NCI-H524 (cell line): ENCODE data around the gene SPG11.
"Not testable (repeated sequence)": the region's sequence is repeated elsewhere in the genome, so short reads cannot be mapped to it uniquely, and the experiment has no call there.

Experiments
- DNase-seq, 2 experiments: peaks; one replicate each; lab custom pipeline; 2025; lab: John Stamatoyannopoulos, UW

SPG11 gene

GRCh38 chr15:44663410-44664308 is at the start of gene SPG11:
TSS of gene SPG11 (minus strand) at chr15:44663662. CDS start at chr15:44663647, 15 bp downstream.
- DNase-seq: peak; percentile 96 to 99

- DNase-seq: peak in 1 of 2 experiments; percentile 39
Measured at GRCh38 chr15:44712346-44713005, 49.0 kb upstream of the SPG11 start.

- DNase-seq: peak; percentile 30 to 50
Measured at GRCh38 chr15:44711743-44712345, 48.4 kb upstream of the SPG11 start.

GRCh38 chr15:44711096-44711742 is 47.8 kb upstream of the SPG11 start, which contains the start of the genes B2M and PATL2:
TSS of gene B2M (plus strand) at chr15:44711517. CDS start at chr15:44711547, 30 bp downstream.
TSS of gene PATL2 (minus strand) at chr15:44711323. CDS start at chr15:44676490, 34,833 bp downstream.
- peak; percentile 95 to 96 for DNase-seq

DNA sequence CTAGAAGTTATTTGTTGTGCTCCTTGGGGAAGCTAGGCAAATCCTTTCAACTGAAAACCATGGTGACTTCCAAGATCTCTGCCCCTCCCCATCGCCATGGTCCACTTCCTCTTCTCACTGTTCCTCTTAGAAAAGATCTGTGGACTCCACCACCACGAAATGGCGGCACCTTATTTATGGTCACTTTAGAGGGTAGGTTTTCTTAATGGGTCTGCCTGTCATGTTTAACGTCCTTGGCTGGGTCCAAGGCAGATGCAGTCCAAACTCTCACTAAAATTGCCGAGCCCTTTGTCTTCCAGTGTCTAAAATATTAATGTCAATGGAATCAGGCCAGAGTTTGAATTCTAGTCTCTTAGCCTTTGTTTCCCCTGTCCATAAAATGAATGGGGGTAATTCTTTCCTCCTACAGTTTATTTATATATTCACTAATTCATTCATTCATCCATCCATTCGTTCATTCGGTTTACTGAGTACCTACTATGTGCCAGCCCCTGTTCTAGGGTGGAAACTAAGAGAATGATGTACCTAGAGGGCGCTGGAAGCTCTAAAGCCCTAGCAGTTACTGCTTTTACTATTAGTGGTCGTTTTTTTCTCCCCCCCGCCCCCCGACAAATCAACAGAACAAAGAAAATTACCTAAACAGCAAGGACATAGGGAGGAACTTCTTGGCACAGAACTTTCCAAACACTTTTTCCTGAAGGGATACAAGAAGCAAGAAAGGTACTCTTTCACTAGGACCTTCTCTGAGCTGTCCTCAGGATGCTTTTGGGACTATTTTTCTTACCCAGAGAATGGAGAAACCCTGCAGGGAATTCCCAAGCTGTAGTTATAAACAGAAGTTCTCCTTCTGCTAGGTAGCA is 47.0 kb upstream of the SPG11 start:
- DNase-seq: peak in 1 of 2 experiments; percentile 34

DNA sequence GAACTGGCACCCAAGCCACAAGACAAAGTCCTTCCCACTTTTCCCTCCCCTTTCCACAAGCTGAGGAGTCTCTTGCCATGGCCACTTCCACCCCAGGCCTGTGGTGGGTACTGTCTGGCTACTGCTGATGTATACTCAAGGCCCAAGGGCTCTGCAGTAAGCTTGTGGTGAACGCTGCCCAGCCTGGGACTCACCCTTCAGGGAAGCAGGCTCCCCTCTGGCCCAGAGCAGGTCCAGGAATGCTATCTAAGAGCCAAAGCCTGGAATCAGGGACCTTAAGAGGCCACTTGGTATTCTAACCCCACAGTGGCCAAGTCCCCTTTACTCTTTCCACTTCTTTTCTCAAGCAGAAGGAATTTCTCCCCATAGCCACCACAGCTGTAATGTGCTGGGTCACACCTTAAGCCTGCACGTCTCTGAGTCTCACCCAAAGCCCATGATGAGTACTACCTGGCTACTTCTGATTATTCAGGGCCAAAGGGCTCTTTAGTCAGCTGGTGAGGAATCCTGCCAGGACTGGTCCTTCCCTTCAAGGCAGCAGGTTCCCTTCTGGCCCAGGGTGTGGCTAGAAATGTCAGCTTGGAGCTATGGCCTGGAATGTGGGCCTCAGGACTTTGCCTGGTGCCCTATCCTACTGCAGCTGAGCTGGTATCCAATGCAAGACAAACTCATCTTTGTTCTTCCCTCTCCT is 43.6 kb upstream of the SPG11 start:
- no peak for DNase-seq

DNA sequence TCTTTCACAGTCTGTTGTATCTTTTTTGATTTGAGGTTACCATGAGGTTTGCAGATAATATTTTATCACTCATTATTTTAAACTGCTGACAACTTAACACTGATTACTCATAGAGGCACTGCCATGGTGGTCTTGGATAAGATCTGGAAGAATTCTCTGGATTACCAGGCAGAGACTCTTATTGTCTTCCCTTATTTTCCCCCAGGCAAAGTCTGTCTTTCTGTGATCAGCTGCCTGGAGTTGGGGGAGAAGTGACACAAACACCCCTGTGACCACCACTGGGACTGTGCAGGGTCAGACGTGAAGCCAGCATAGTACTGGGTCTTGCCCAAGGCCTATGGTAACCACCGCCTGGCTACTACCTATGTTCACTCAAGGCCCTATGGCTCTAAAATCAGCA is 42.9 kb upstream of the SPG11 start:
- DNase-seq: no peak

DNA sequence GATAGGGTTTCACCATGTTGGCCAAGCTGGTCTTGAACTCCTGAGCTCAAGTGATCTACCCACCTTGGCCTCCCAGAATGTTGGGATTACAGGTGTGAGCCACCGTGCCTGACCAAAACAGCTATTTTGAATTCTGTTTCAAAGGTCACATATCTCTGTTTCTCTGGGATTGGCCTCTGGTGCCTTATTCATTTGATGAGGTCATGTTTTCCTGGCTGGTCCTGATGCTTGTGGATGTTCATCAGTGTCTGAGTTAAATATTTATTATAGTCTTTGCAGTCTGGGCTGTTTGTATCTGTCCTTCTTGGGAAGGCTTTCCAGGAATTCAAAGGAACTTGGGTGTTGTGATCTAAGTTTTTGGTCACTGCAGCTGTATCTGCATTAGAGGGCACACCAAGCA is 42.5 kb upstream of the SPG11 start:
- no peak for DNase-seq

- not testable (repeated sequence) for DNase-seq
Measured at GRCh38 chr15:44700676-44701075, 37.2 kb upstream of the SPG11 start.

- DNase-seq: no peak
Measured at GRCh38 chr15:44698641-44699040, 35.2 kb upstream of the SPG11 start.

- no peak for DNase-seq
Measured at GRCh38 chr15:44697014-44697413, 33.6 kb upstream of the SPG11 start.

GRCh38 chr15:44695294-44695693 is 31.8 kb upstream of the SPG11 start:
- peak in 1 of 2 experiments; percentile 27 for DNase-seq

DNA sequence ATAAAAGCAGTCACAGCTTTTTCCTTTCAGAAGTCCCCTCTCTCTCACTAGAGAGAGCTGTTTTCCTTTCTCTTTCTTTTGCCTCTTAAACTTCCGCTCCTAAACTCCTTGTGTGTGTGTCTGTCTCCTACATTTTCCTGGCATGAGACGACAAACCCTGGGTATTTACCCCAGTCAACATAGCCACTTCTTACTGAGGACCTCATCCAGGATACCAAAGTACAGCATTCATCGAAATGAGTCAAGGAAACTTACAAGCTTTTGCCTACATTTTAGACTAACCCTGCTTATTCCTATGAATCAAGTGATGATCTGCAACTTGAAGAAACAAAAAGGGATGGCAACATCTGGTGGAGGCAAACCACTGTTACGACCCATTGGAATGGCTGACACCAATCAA is 31.0 kb upstream of the SPG11 start:
- DNase-seq: no peak

DNA sequence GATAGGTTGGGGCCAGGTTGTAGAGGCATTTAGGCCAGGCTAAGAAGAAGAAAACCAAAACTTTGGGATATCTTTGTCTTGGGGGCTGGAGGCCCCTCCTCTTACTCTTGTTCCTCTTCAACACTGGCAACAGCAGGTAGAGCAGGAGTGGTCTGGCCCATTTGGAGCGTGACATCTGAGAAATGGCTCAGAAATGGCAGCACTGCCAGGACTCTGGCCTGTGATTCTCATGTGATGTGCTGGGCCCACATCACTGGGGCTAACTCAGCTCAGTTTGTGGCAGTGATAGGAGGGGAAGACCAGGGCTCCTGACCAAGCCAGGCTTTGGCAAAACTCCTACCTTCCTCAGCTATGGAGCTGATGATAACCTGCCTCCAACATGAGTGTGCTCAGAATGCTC is 29.2 kb upstream of the SPG11 start:
- no peak for DNase-seq

DNA sequence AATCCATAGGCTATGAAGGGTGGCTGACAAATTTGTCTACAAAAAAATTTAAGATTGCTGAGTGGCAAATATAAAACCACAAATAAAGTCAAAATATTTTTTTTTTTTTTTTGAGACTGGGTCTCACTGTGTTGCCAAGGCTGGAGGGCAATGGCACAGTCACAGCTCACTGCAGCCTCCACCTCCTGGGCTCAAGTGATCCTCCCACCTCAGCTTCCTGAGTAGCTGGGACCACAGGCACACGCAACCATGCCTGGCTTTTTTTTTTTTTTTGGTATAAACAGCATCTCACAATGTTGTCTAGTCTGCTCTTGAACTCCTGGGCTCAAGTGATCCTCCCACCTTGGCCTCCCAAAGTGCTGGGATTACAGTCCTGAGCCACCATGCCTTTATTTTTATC is 26.8 kb upstream of the SPG11 start:
- DNase-seq: not testable (repeated sequence)

DNA sequence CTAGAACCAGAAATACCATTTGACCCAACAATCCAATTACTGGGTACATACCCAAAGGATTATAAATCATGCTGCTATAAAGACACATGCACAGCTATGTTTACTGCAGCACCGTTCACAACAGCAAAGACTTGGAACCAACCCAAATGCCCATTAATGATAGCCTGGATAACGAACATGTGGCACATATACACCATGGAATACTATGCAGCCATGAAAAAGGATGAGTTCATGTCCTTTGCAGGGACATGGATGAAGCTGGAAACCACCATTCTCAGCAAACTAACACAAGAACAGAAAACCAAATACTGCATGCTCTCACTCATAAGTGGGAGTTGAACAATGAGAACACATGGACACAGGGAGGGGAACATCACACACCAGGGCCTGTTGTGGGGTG is 25.9 kb upstream of the SPG11 start:
- DNase-seq: not testable (repeated sequence)

DNA sequence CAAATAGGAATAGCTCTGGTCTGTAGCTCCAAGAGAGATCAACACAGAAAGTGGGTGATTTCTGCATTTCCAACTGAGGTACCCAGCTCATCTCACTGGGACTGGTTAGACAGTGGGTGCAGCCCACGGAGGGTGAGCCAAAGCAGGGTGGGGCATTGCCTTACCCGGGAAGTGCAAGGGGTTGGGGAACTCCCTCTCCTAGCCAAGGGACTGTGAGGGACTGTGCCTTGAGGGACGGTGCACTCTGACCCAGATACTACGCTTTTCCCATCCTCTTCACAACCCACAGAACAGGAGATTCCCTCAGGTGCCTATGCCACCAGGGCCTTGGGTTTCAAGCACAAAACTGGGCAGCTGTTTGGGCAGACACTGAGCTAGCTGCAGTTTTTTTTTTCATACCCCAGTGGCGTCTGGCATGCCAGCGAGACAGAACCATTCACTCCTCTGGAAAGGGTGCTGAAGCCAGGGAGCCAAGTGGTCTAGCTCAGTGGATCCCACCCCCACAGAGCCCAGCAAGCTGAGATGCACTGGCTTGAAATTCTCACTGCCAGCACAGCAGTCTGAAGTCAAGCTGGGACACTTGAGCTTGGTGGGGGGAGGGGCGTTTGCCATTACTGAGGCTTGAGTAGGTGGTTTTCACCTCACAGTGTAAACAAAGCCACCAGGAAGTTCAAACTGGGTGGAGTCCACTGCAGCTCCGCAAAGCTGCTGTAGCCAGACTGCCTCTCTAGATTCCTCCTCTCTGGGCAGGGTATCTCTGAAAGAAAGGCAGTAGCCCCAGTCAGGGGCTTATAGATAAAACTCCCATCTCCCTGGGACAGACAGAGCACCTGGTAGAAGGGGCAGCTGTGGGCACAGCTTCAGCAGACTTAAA is 19.6 kb upstream of the SPG11 start:
- peak in 1 of 2 experiments; percentile 52 for DNase-seq

DNA sequence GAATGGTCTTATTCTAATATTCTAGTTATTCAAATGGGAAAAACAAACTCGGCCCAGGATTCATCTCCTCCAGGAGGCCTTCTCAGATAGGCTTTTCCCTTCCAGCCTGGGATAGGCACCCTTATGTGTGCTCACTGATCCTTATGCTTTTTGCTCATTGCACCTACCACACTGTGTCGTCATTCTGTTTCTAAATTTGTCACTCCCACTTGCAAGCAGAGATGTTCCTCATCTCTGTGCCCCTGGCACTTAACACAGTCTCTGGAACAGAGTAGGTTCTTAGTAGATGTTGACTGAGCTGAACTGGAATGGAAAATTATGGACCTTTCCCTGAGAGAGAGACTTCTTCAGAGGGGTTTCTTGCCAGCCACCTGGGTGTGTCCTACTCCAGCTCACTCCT is 18.7 kb upstream of the SPG11 start:
- DNase-seq: no peak

- no peak for DNase-seq
Measured at GRCh38 chr15:44676676-44677075, 13.2 kb upstream of the SPG11 start.
